WTC11 (cell line): ENCODE data around the gene PLK3. TPM values are rescaled to one million over a fixed set of nuclear protein-coding genes. Genes with fewer than 3 reads are reported as not detected.
"Not testable (repeated sequence)": the region's sequence is repeated elsewhere in the genome, so short reads cannot be mapped to it uniquely, and the experiment has no call there.

Experiments
- ATAC-seq: fragments of 200-7000 bp; cut with Tn5 transposase; 2 replicates; pipeline ENCODE4 v1.10.0; 2021; ENCODE audit warnings: mild to moderate bottlenecking, moderate library complexity
- CTCF ChIA-PET: fragments of 300-600 bp; sonication (Branson Sonifier 250); formaldehyde crosslinking; loops from one replicate; lab custom pipeline; 2021; ENCODE audit warnings: antibody characterized with exemption; lab: Charles Lee
- POLR2A ChIA-PET: fragments of 350-600 bp; sonication (Branson Sonifier 250); formaldehyde crosslinking; loops from one replicate; lab custom pipeline; 2021; ENCODE audit warnings: antibody characterized with exemption; lab: Charles Lee
- DNase-seq: peaks from one replicate; pipeline ENCODE4 v3.0.0; 2021; ENCODE audit warnings: low spot score
- H3K27ac Mint-ChIP-seq: 2 replicates; pipeline ENCODE4 v1.8.0; 2021; ENCODE audit warnings: mixed read lengths
- H3K27me3 Mint-ChIP-seq: 2 replicates; pipeline ENCODE4 v1.8.0; 2021; ENCODE audit warnings: low read depth, mild to moderate bottlenecking, moderate library complexity, mixed read lengths
- H3K36me3 Mint-ChIP-seq: 2 replicates; pipeline ENCODE4 v1.8.0; 2021; ENCODE audit warnings: mixed read lengths
- H3K4me1 Mint-ChIP-seq: 2 replicates; pipeline ENCODE4 v1.8.0; 2022; ENCODE audit warnings: mixed read lengths
- H3K4me3 Mint-ChIP-seq: 2 replicates; pipeline ENCODE4 v1.8.0; 2021; ENCODE audit warnings: mild to moderate bottlenecking, moderate library complexity, mixed read lengths
- H3K9me3 Mint-ChIP-seq: 2 replicates; pipeline ENCODE4 v1.8.0; 2021; ENCODE audit warnings: mixed read lengths
- ATF2 ChIP-seq: sonication (generic); formaldehyde crosslinking; IDR thresholded peaks from 2 replicates; pipeline ENCODE4 v1.8.1; 2022; ENCODE audit warnings: low read depth, missing genetic modification reagents, borderline replicate concordance
- GABPB1 ChIP-seq: sonication (generic); formaldehyde crosslinking; IDR thresholded peaks from 2 replicates; pipeline ENCODE4 v1.8.1; 2023; ENCODE audit warnings: mild to moderate bottlenecking, missing genetic modification reagents
- HMGXB4 ChIP-seq: sonication (generic); formaldehyde crosslinking; IDR thresholded peaks from 2 replicates; pipeline ENCODE4 v1.8.1; 2023; ENCODE audit warnings: mild to moderate bottlenecking, moderate library complexity, missing genetic modification reagents
- NFATC4 ChIP-seq: fragments of 250-450 bp; sonication (Bioruptor Pico); IDR thresholded peaks from 2 replicates; pipeline ENCODE4 v1.9.0; 2021; ENCODE audit warnings: mild to moderate bottlenecking
- SMAD4 ChIP-seq: sonication (generic); formaldehyde crosslinking; IDR thresholded peaks from 2 replicates; pipeline ENCODE4 v1.8.0; 2022; ENCODE audit warnings: mild to moderate bottlenecking, missing genetic modification reagents
- ZBTB21 ChIP-seq: sonication (generic); formaldehyde crosslinking; IDR thresholded peaks from 2 replicates; pipeline ENCODE4 v1.8.1; 2023; ENCODE audit warnings: mild to moderate bottlenecking, missing genetic modification reagents, borderline replicate concordance
- ZNF138 ChIP-seq: sonication (generic); formaldehyde crosslinking; conservative IDR thresholded peaks from 2 replicates; pipeline ENCODE4 v1.8.1; 2022; ENCODE audit warnings: mild to moderate bottlenecking, moderate library complexity, missing genetic modification reagents
- ZNF281 ChIP-seq: sonication (generic); formaldehyde crosslinking; IDR thresholded peaks from 2 replicates; pipeline ENCODE4 v1.8.0; 2023; ENCODE audit warnings: mild to moderate bottlenecking, missing genetic modification reagents
- ZNF512 ChIP-seq: sonication (generic); formaldehyde crosslinking; IDR thresholded peaks from 2 replicates; pipeline ENCODE4 v1.8.1; 2022; ENCODE audit warnings: missing genetic modification reagents, borderline replicate concordance
- ZNF671 ChIP-seq: fragments of 250-450 bp; sonication (Bioruptor Pico); IDR thresholded peaks from 2 replicates; pipeline ENCODE4 v1.8.0; 2021; ENCODE audit warnings: mild to moderate bottlenecking
- total RNA-seq: library from RNA; stranded (reverse); gene quantifications from 3 replicates; pipeline ENCODE4 v1.2.3, GENCODE V29; 2021

The PLK3 gene
- total RNA-seq, 1 experiment from 2014 or later: 16.4 TPM

GRCh38 chr1:44822981-44823451 is 22.8 kb downstream of the PLK3 start:
- CTCF ChIA-PET: interaction anchor here (0.8 to 2.8 kb wide), 6 partner anchors 8 to 30 kb away, joined by 3 to 13 read pairs (median 6); partner anchors contain the start of gene PLK3

GRCh38 chr1:44824392-44824791 is 24.2 kb downstream of the PLK3 start:
- POLR2A ChIA-PET, DNase-seq, H3K27ac Mint-ChIP-seq, H3K9me3 Mint-ChIP-seq, H3K36me3 Mint-ChIP-seq, ATAC-seq, H3K4me3 Mint-ChIP-seq, H3K27me3 Mint-ChIP-seq: not testable (repeated sequence)
- H3K4me1 Mint-ChIP-seq: peaks cover 13% of the 10 kb centered on the region
- CTCF ChIA-PET: interaction anchor here (1.1 kb wide), 1 partner anchor 40 kb away, joined by 3 read pairs; no protein-coding TSS in a partner anchor

More at GRCh38 chr1:44822981-44823451, 22.8 kb downstream of the PLK3 start:
- peaks cover 19% of the 10 kb centered on the region for H3K4me1 Mint-ChIP-seq
- H3K4me3 Mint-ChIP-seq: no peak overlapping the region
- H3K27me3 Mint-ChIP-seq: no peaks in the 10 kb centered on the region
- TF ChIP-seq ZNF671 (CRISPR knock-in tag): no peak
- no peak for TF ChIP-seq NFATC4 (CRISPR knock-in tag)
- no peak for TF ChIP-seq ZNF512 (CRISPR knock-in tag)
- TF ChIP-seq ZNF138: no peak
- TF ChIP-seq HMGXB4 (CRISPR knock-in tag): no peak
- no peak for TF ChIP-seq ZNF281 (CRISPR knock-in tag)
- TF ChIP-seq ATF2: no peak
- no peak for TF ChIP-seq ZBTB21 (CRISPR knock-in tag)
- DNase-seq: no peak
- no peak overlapping the region for H3K27ac Mint-ChIP-seq
- no peaks in the 10 kb centered on the region for H3K36me3 Mint-ChIP-seq
- H3K9me3 Mint-ChIP-seq: no peaks in the 10 kb centered on the region
- no peak for ATAC-seq
- POLR2A ChIA-PET: interaction anchor here (0.8 kb wide), 1 partner anchor 48 kb away, joined by 3 read pairs; the partner anchor contains the start of gene RPS8

GRCh38 chr1:44826375-44827196 is 26.4 kb downstream of the PLK3 start:
- no peak overlapping the region for H3K4me3 Mint-ChIP-seq
- ATAC-seq (peak; percentile 20), DNase-seq (no peak)
- peaks cover 8% of the 10 kb centered on the region for H3K4me1 Mint-ChIP-seq
- H3K27ac Mint-ChIP-seq: no peak overlapping the region
- no peaks in the 10 kb centered on the region for H3K27me3 Mint-ChIP-seq
- no peaks in the 10 kb centered on the region for H3K9me3 Mint-ChIP-seq
- CTCF ChIA-PET: interaction anchor here (0.8 to 3.6 kb wide), 15 partner anchors 9 to 474 kb away, joined by 3 to 15 read pairs (median 4); partner anchors contain the start of genes BTBD19, EIF2B3, PTCH2 and RNU5D-1
- POLR2A ChIA-PET: interaction anchor here (1.5 kb wide), 1 partner anchor 13 kb away, joined by 3 read pairs; no protein-coding TSS in a partner anchor
- TF ChIP-seq GABPB1 (CRISPR knock-in tag) (peak; percentile 59; the same call in 1 of the 2 replicates), SMAD4 (CRISPR knock-in tag) (no peak)
- no peaks in the 10 kb centered on the region for H3K36me3 Mint-ChIP-seq
